Stomach (tissue), 4 donors: ENCODE data around the gene CXCL3.

Experiments
- EP300 ChIP-seq: sonication (generic); formaldehyde crosslinking; IDR thresholded peaks from one replicate; pipeline ENCODE4 v1.6.1; 2017; ENCODE audit warnings: antibody characterized with exemption
- POLR2A ChIP-seq, 4 donors: fragments of 450-650 bp; IDR thresholded peaks; one replicate each; pipeline ENCODE4 v1.6.1; 2016; ENCODE audit warnings: antibody characterized with exemption in 4 of 4, control low read depth in 2 of 4, mild to moderate bottlenecking in 1 of 4, moderate library complexity in 1 of 4
- POLR2AphosphoS5 ChIP-seq, 3 donors: sonication (generic); formaldehyde crosslinking; IDR thresholded peaks; one replicate each; pipeline ENCODE4 v1.6.1; 2016; ENCODE audit warnings: antibody characterized with exemption in 3 of 3
- TF ChIP-seq, protein P1 (sequence below), 7 experiments: fragments of 450-650 bp in 4 of 7; fragments of 200-600 bp in 3 of 7; sonication (generic) in 3 of 7; IDR thresholded peaks; one replicate each; pipeline ENCODE4 v1.5.1; 2016 to 2019; ENCODE audit warnings: antibody characterized with exemption in 7 of 7, control low read depth in 2 of 7, mild to moderate bottlenecking in 1 of 7

DNA sequence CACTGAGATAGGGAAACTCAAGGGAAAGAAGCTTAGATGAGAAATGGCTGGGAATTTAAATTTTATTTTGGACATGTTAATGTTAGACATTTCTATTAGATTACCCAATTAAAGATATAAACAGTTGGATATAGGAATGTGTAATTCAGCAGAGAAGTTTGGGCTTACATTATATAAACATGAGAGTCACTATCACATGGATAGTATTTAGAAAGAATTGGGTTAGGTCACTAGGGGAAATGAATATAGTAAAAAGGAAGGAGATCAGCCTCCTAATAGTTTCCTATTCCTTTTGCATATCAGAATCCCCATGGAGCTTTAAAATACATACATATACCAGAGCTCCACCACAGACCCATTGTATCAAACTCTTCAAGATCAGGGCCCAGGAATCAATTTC is 20.4 kb downstream of the CXCL3 start:
- TF ChIP-seq POLR2AphosphoS5 (IDR thresholded peaks at IDR 0.05) (no peak), POLR2A (IDR thresholded peaks at IDR 0.05) (no peak), EP300 (no peak)
- TF ChIP-seq, protein P1, sequence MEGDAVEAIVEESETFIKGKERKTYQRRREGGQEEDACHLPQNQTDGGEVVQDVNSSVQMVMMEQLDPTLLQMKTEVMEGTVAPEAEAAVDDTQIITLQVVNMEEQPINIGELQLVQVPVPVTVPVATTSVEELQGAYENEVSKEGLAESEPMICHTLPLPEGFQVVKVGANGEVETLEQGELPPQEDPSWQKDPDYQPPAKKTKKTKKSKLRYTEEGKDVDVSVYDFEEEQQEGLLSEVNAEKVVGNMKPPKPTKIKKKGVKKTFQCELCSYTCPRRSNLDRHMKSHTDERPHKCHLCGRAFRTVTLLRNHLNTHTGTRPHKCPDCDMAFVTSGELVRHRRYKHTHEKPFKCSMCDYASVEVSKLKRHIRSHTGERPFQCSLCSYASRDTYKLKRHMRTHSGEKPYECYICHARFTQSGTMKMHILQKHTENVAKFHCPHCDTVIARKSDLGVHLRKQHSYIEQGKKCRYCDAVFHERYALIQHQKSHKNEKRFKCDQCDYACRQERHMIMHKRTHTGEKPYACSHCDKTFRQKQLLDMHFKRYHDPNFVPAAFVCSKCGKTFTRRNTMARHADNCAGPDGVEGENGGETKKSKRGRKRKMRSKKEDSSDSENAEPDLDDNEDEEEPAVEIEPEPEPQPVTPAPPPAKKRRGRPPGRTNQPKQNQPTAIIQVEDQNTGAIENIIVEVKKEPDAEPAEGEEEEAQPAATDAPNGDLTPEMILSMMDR (IDR thresholded peaks at IDR 0.05), result no peak
